GM12872 (cell line): Measurements from ENCODE around the gene GLDC.
A peak's percentile ranks its signal among the peaks of the same experiment; 100 is the strongest.

Experiments
- CTCF ChIP-seq: IDR thresholded peaks from 3 replicates; pipeline ENCODE4 v1.5.1; 2011; ENCODE audit warnings: low read depth, mild to moderate bottlenecking, low read length, moderate library complexity; ENCODE audit not compliant: insufficient read depth

GLDC gene

GRCh38 chr9:6592791-6593190 is 52.7 kb downstream of the GLDC start:
- TF ChIP-seq CTCF, result no peak

DNA sequence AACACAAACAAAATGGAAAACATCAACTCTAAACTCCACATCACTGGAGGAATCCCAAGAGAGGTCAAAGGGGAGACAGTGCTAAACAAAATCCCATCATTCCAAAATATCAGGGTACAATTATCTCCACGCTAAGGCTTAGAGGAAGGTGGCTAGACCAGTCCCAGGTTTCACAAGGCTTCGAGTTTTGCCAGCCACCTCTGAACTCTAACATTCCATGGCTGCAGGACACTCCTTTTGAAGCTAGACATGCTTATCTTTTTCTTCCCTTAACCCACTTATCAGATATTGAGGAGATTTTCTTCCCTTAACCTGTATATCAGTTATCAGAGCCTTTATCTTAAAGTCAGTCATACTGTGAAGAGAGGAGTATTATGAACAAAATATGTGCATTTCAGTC is 53.3 kb downstream of the GLDC start:
- no peak for TF ChIP-seq CTCF

DNA sequence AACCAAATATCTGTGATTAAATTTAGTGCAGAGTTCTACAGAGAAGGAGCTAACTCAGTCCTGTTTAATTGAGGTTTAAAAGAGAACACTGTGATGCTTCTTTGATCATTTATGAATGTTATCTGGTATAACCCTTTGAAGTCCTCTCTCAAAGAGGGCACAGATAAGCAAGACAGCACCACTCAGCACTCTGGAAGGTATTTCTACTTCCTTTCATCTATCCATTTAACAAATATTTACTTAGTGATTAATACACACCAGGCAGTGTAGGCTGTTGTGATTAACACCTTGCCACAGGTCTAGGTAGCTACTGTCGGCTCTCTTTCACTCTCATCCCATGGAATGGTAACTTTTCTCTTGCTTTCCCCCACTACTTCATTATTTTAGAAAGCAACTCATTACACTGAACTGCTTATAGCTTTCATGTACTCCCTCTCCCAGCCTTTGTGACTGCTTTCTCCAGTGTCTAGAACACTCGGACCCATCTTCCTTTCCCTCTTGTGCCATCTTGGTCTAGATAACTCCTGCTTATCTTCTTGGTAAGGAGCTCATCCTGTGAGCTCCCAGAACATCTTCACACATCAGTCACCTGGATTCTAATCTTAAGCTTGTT is 54.7 kb downstream of the GLDC start:
- no peak for TF ChIP-seq CTCF

DNA sequence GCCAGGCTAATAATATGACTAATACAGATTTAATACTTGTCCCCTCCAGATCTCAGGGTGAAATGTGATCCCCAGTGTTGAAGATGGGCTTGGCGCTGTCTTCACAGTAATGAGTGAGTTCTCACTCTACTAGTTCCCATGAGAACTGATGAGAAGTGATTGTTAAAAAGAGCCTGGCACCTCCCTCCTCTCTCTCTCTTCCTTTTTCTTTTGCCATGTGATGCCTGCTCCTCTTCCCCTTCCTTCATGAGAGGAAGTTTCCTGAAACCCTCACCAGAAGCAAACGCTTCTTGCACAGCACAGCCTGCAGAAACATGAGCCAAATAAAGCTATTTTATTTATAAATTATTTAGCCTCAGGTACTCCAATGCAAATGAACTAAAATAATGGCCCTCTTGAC is 55.2 kb downstream of the GLDC start:
- no peak for TF ChIP-seq CTCF

- TF ChIP-seq CTCF, result peak; percentile 26; the same call in 1 of the 3 replicates
Measured at GRCh38 chr9:6584881-6585597, 60.5 kb downstream of the GLDC start.

DNA sequence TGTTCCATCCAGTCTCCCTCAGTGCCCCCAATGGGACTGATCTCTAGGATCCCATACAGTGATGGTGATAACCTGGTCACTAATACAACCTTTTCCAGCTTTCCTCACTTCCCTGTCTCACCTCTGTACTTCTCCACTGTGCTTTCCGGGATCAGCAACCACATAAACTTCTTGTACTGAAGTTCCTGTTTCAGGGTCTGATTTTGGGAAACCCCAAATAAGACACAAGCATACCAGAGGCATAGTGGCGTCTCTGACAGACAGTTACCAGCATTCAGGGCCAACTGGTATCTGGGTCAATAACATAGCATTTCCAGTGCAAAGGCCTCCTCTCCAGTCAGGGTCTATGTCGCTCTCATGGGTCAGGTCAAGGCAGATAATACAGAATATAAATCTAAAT is 64.3 kb downstream of the GLDC start:
- no peak for TF ChIP-seq CTCF

DNA sequence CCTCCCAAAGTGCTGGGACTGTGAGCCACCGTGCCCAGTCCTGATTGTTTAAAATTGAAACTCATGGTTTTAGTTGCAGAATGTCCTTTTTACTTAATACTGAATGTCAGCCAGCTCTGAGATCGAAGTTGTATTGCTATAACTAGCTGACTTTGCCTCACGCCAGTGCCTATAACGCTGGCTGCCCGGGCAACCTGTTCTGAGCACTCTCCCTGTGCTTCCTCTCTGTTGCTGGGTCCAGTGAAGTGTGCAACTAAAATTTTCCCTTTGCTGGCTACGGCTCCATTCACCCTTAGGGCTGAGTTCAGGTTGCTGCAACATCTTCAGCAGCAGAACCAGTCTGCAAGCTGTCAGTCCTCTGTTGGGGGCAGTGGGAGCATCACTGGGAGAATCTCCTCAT is 65.9 kb downstream of the GLDC start:
- no peak for TF ChIP-seq CTCF
